ENCODE data around the gene RTP2.
A peak's percentile ranks its signal among the peaks of the same experiment; 100 is the strongest.

RTP2 gene

GRCh38 chr3:187739561-187740332 is 37.4 kb upstream of the RTP2 start:
- H3K9me3 ChIP-seq (ENCODE audit: control insufficient read depth, insufficient read depth, low read depth, low read length) = no peaks in the 10 kb centered on the region
- POLR2A ChIA-PET = interaction anchor here (0.7 to 1.4 kb wide), 2 partner anchors 11 to 271 kb away, joined by 3 read pairs; no protein-coding TSS in a partner anchor
- no peak for TF ChIP-seq ZNF311 (tag by site-specific recombination; IDR thresholded peaks at IDR 0.05; ENCODE audit: borderline replicate concordance)
- TF ChIP-seq, protein P1, sequence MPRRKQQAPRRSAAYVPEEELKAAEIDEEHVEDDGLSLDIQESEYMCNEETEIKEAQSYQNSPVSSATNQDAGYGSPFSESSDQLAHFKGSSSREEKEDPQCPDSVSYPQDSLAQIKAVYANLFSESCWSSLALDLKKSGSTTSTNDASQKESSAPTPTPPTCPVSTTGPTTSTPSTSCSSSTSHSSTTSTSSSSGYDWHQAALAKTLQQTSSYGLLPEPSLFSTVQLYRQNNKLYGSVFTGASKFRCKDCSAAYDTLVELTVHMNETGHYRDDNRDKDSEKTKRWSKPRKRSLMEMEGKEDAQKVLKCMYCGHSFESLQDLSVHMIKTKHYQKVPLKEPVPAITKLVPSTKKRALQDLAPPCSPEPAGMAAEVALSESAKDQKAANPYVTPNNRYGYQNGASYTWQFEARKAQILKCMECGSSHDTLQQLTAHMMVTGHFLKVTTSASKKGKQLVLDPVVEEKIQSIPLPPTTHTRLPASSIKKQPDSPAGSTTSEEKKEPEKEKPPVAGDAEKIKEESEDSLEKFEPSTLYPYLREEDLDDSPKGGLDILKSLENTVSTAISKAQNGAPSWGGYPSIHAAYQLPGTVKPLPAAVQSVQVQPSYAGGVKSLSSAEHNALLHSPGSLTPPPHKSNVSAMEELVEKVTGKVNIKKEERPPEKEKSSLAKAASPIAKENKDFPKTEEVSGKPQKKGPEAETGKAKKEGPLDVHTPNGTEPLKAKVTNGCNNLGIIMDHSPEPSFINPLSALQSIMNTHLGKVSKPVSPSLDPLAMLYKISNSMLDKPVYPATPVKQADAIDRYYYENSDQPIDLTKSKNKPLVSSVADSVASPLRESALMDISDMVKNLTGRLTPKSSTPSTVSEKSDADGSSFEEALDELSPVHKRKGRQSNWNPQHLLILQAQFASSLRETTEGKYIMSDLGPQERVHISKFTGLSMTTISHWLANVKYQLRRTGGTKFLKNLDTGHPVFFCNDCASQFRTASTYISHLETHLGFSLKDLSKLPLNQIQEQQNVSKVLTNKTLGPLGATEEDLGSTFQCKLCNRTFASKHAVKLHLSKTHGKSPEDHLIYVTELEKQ (tag by site-specific recombination; IDR thresholded peaks at IDR 0.05; ENCODE audit: borderline replicate concordance) = no peak
- TF ChIP-seq ZNF792 (tag by site-specific recombination; IDR thresholded peaks at IDR 0.05) = no peak
- TF ChIP-seq ZBTB6 (tag by site-specific recombination; IDR thresholded peaks at IDR 0.05) = no peak
- TF ChIP-seq ZNF521 (tag by site-specific recombination; IDR thresholded peaks at IDR 0.05) = no peak
- no peak for TF ChIP-seq ZNF157 (tag by site-specific recombination; IDR thresholded peaks at IDR 0.05)
- peak; percentile 95 for TF ChIP-seq ZBTB17 (tag by site-specific recombination; IDR thresholded peaks at IDR 0.05)
- peak; percentile 85 for TF ChIP-seq ZNF600 (tag by site-specific recombination; IDR thresholded peaks at IDR 0.05)
- no peak for TF ChIP-seq ZNF302 (tag by site-specific recombination; IDR thresholded peaks at IDR 0.05; ENCODE audit: low read depth)
- no peak for TF ChIP-seq AEBP2 (tag by site-specific recombination; IDR thresholded peaks at IDR 0.05; ENCODE audit: borderline replicate concordance)
- TF ChIP-seq ZNF248 (tag by site-specific recombination; IDR thresholded peaks at IDR 0.05) = no peak
- no peak for TF ChIP-seq ZNF670 (tag by site-specific recombination; IDR thresholded peaks at IDR 0.05; ENCODE audit: low read depth)
- no peak for TF ChIP-seq ZNF155 (tag by site-specific recombination; IDR thresholded peaks at IDR 0.05)
- TF ChIP-seq HOXA7 (CRISPR knock-in tag; IDR thresholded peaks at IDR 0.05; ENCODE audit: borderline replicate concordance) = no peak
- no peak for TF ChIP-seq ZSCAN5A (tag by site-specific recombination; IDR thresholded peaks at IDR 0.05)
- TF ChIP-seq ZNF449 (tag by site-specific recombination; IDR thresholded peaks at IDR 0.05) = no peak
- TF ChIP-seq TCF7L2 (IDR thresholded peaks at IDR 0.05; ENCODE audit: borderline replicate concordance, low read depth, low read length) = no peak
- no peak for TF ChIP-seq ZNF138 (tag by site-specific recombination; IDR thresholded peaks at IDR 0.05; ENCODE audit: borderline replicate concordance)
- TF ChIP-seq ZFP69B (tag by site-specific recombination; IDR thresholded peaks at IDR 0.05) = peak; percentile 80
- TF ChIP-seq KLF9 (tag by site-specific recombination; IDR thresholded peaks at IDR 0.05; ENCODE audit: low read depth) = no peak
- TF ChIP-seq ZNF530 (tag by site-specific recombination; IDR thresholded peaks at IDR 0.05; ENCODE audit: low read depth) = no peak
- peak; percentile 76 for TF ChIP-seq ZFHX2 (tag by site-specific recombination; conservative IDR thresholded peaks at IDR 0.05)
- TF ChIP-seq GLIS1 (tag by site-specific recombination; IDR thresholded peaks at IDR 0.05) = peak; percentile 58
- TF ChIP-seq ZNF121 (tag by site-specific recombination; IDR thresholded peaks at IDR 0.05) = no peak
- TF ChIP-seq ZNF658 (tag by site-specific recombination; IDR thresholded peaks at IDR 0.05) = no peak
- TF ChIP-seq ZNF626 (tag by site-specific recombination; IDR thresholded peaks at IDR 0.05) = no peak
- TF ChIP-seq ZNF433 (tag by site-specific recombination; IDR thresholded peaks at IDR 0.05; ENCODE audit: low read depth) = no peak
- no peak for TF ChIP-seq ZSCAN16 (tag by site-specific recombination; IDR thresholded peaks at IDR 0.05)
- 0 out of 2 replicates have a peak, but pooled peaks have one; percentile 46 for TF ChIP-seq GLI4 (tag by site-specific recombination; IDR thresholded peaks at IDR 0.05)
- no peak for TF ChIP-seq ZNF501 (tag by site-specific recombination; IDR thresholded peaks at IDR 0.05)

More at GRCh38 chr3:187739561-187740332, 37.4 kb upstream of the RTP2 start:
- peak overlapping the region; percentile 51 for H3K27ac ChIP-seq (ENCODE audit: extremely low read depth, low read depth, low read length)
- peak overlapping the region; percentile 31 for H3K4me3 ChIP-seq (ENCODE audit: low read depth, low read length)
- CTCF ChIA-PET = interaction anchor here (0.5 to 5.7 kb wide), 47 partner anchors 10 to 1494 kb away, joined by 3 to 205 read pairs (median 3); no protein-coding TSS in a partner anchor
- H3K4me1 ChIP-seq (ENCODE audit: control insufficient read depth, insufficient read depth, low read length) = no peaks in the 10 kb centered on the region
- H3K36me3 ChIP-seq (ENCODE audit: control insufficient read depth in 2 of 2, insufficient read depth in 1 of 2, low read length in 2 of 2) = no peaks in the 10 kb centered on the region
